Adrenal gland (tissue), 19 donors: ENCODE results near the gene MICOS13. TPM values are rescaled to one million over a fixed set of nuclear protein-coding genes. Genes with fewer than 3 reads are reported as not detected.
A peak's percentile ranks its signal among the peaks of the same experiment; 100 is the strongest.

ENCODE experiments used
- DNase-seq, 7 donors: peaks; one replicate each; pipeline ENCODE4 v3.0.0-alpha.2; 2019 to 2020
- H3K27ac ChIP-seq, 5 donors: fragments of 200-600 bp; sonication (generic) in 4 of 5; 1 replicate in 3 of 5; 2 replicates in 2 of 5; pipeline versions ENCODE4 v1.5.1 to v1.8.0; 2016 to 2020; ENCODE audit warnings: mild to moderate bottlenecking in 1 of 5
- H3K27me3 ChIP-seq: fragments of 200-600 bp; 2 replicates; pipeline ENCODE4 v1.8.0; 2021
- H3K36me3 ChIP-seq, 2 donors: fragments of 200-600 bp; replicated peaks in 1 of 2; 1 replicate in 1 of 2; 2 replicates in 1 of 2; pipeline versions ENCODE4 v1.5.1 to v1.8.0; 2018 to 2022
- H3K4me1 ChIP-seq, 2 donors: fragments of 200-600 bp; replicated peaks in 1 of 2; 1 replicate in 1 of 2; 2 replicates in 1 of 2; pipeline versions ENCODE4 v1.5.1 to v1.8.0; 2018 to 2021
- H3K4me3 ChIP-seq, 4 donors: fragments of 200-600 bp; sonication (generic) in 3 of 4; one replicate each; pipeline ENCODE4 v1.5.1; 2016 to 2018
- H3K9me3 ChIP-seq, 3 donors: fragments of 200-600 bp; sonication (generic) in 1 of 3; replicated peaks in 1 of 3; 1 replicate in 2 of 3; 2 replicates in 1 of 3; pipeline versions ENCODE4 v1.5.1 to v1.8.0; 2016 to 2021
- CTCF ChIP-seq, 6 experiments: fragments of 450-650 bp in 4 of 6; fragments of 200-600 bp in 2 of 6; sonication (generic) in 1 of 6; IDR thresholded peaks; 1 replicate in 5 of 6; 2 replicates in 1 of 6; pipeline versions ENCODE4 v1.5.1 to v1.8.0; 2016 to 2021; ENCODE audit warnings: antibody characterized with exemption in 6 of 6, mild to moderate bottlenecking in 2 of 6, moderate library complexity in 1 of 6
- POLR2A ChIP-seq, 2 donors: fragments of 450-650 bp; IDR thresholded peaks; one replicate each; pipeline ENCODE4 v1.6.1; 2017; ENCODE audit warnings: antibody characterized with exemption in 2 of 2, mild to moderate bottlenecking in 2 of 2, moderate library complexity in 1 of 2
- WGBS, 4 donors: extraction: QIAGEN DNeasy Blood & Tissue Kit in 2 of 4; methylation state at CpG; one replicate each; pipeline versions ENCODE4 v1.1.5 to v1.1.7; 2013 to 2017; 5-methylcytosine and 5-hydroxymethylcytosine counted together
- intact Hi-C, 2 donors: fragments of 100-400 bp; cut with DNase I; formaldehyde crosslinking; loops; one replicate each; pipeline versions ENCODE4 v1.14.1 to v1.15.0; 2022 to 2023
- long read RNA-seq, 10 donors: library from polyadenylated mRNA in 3 of 10; unstranded in 2 of 10; stranded (forward) in 1 of 10; transcript quantifications; one replicate each; pipeline ENCODE4 v2.0.0 and lab custom pipeline, GENCODE V29; 2021 to 2026
- polyA plus RNA-seq, 3 donors: library from polyadenylated mRNA; stranded (reverse); fragments of 200-250 nt in 2 of 3; fragments of 350-450 nt in 1 of 3; fragmentation: Illumina TruSeq in 1 of 3; extraction: RNeasy Lipid Tissue Mini Kit (QIAGEN cat#74804) in 1 of 3; gene quantifications; one replicate each; pipeline ENCODE4 v1.2.3, GENCODE V29; 2013 to 2014
- total RNA-seq, 9 donors: library from RNA; depleted of rRNA in 4 of 9; stranded (reverse); fragments of >200 nt in 4 of 9; fragments of 120-200 nt in 1 of 9; fragmentation: NEBNext Ultra II Directional in 1 of 9; extraction: Animal tissue kit (Norgen Biotek cat#: 25700) in 1 of 9; gene quantifications; one replicate each; pipeline versions ENCODE4 v1.1.0 to v1.2.4, GENCODE V29; 2013 to 2023
- donor health status: healthy with polysubstance abuse.
- donor health status: Bipolar disorder and iron deficiency.
- donor health status: DM: yes; HTN: yes; CAD: no.
- donor health status: DM: no; HTN: no; CAD: no.
- donor health status: DM: no; HTN: no; CAD: no.
- donor health status: DM: yes; HTN: yes; CAD: no.

MICOS13 gene, protein sequence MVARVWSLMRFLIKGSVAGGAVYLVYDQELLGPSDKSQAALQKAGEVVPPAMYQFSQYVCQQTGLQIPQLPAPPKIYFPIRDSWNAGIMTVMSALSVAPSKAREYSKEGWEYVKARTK
- total RNA-seq (100 to 1,000 TPM in 1 of 9 donors, 10 to 100 TPM in 8; 40.2 to 112 (median 62.3) TPM), polyA plus RNA-seq (100 to 1,000 TPM in 2 of 3 donors, 10 to 100 TPM in 1; 23.4 to 211 (median 162) TPM)
- long read RNA-seq, donor 1, transcript C19orf70-204 (4 exons, 655 nt) = minor isoform, 5 of 147 reads
- long read RNA-seq, donor 1, transcript C19orf70-201 (4 exons, 896 nt) = major isoform, 99 of 147 reads
- long read RNA-seq, donor 1, transcript C19orf70-205 (2 exons, 773 nt) = minor isoform, 8 of 147 reads
- long read RNA-seq, donor 1, partial matches to known transcripts = 32 of 147 reads
- long read RNA-seq, donor 1, other reads (novel, unspliced or antisense) = 0 of 147 reads
- long read RNA-seq, donor 2, transcript C19orf70-201 (4 exons, 896 nt) = major isoform, 69 of 93 reads
- long read RNA-seq, donor 2, partial matches to known transcripts = 20 of 93 reads
- long read RNA-seq, donor 2, other reads (novel, unspliced or antisense) = 0 of 93 reads
- long read RNA-seq, donor 3, transcript C19orf70-201 (4 exons, 896 nt) = major isoform, 53 of 70 reads
- long read RNA-seq, donor 3, partial matches to known transcripts = 11 of 70 reads
- long read RNA-seq, donor 3, other reads (novel, unspliced or antisense) = 0 of 70 reads
- long read RNA-seq, donor 4, transcript C19orf70-201 (4 exons, 896 nt) = major isoform, 131 of 136 reads
- long read RNA-seq, donor 4, partial matches to known transcripts = 2 of 136 reads
- long read RNA-seq, donor 4, other reads (novel, unspliced or antisense) = 1 of 136 reads
- long read RNA-seq, donor 5, transcript C19orf70-201 (4 exons, 896 nt) = major isoform, 90 of 103 reads
- long read RNA-seq, donor 5, partial matches to known transcripts = 2 of 103 reads
- long read RNA-seq, donor 5, other reads (novel, unspliced or antisense) = 5 of 103 reads
- long read RNA-seq, donor 6, transcript C19orf70-201 (4 exons, 896 nt) = major isoform, 95 of 102 reads
- long read RNA-seq, donor 6, partial matches to known transcripts = 2 of 102 reads
- long read RNA-seq, donor 6, other reads (novel, unspliced or antisense) = 4 of 102 reads
- long read RNA-seq, donor 7, transcript C19orf70-201 (4 exons, 896 nt) = major isoform, 37 of 64 reads
- long read RNA-seq, donor 7, partial matches to known transcripts = 21 of 64 reads
- long read RNA-seq, donor 7, other reads (novel, unspliced or antisense) = 0 of 64 reads
- long read RNA-seq, donor 8, transcript C19orf70-201 (4 exons, 896 nt) = major isoform, 71 of 101 reads
- long read RNA-seq, donor 8, transcript C19orf70-204 (4 exons, 655 nt) = minor isoform, 6 of 101 reads
- long read RNA-seq, donor 8, partial matches to known transcripts = 20 of 101 reads
- long read RNA-seq, donor 8, other reads (novel, unspliced or antisense) = 0 of 101 reads
- long read RNA-seq, donor 9, transcript C19orf70-201 (4 exons, 896 nt) = major isoform, 40 of 58 reads
- long read RNA-seq, donor 9, partial matches to known transcripts = 10 of 58 reads
- long read RNA-seq, donor 9, other reads (novel, unspliced or antisense) = 0 of 58 reads
- long read RNA-seq, donor 10, transcript C19orf70-201 (4 exons, 896 nt) = major isoform, 43 of 57 reads
- long read RNA-seq, donor 10, partial matches to known transcripts = 11 of 57 reads
- long read RNA-seq, donor 10, other reads (novel, unspliced or antisense) = 0 of 57 reads

DNA sequence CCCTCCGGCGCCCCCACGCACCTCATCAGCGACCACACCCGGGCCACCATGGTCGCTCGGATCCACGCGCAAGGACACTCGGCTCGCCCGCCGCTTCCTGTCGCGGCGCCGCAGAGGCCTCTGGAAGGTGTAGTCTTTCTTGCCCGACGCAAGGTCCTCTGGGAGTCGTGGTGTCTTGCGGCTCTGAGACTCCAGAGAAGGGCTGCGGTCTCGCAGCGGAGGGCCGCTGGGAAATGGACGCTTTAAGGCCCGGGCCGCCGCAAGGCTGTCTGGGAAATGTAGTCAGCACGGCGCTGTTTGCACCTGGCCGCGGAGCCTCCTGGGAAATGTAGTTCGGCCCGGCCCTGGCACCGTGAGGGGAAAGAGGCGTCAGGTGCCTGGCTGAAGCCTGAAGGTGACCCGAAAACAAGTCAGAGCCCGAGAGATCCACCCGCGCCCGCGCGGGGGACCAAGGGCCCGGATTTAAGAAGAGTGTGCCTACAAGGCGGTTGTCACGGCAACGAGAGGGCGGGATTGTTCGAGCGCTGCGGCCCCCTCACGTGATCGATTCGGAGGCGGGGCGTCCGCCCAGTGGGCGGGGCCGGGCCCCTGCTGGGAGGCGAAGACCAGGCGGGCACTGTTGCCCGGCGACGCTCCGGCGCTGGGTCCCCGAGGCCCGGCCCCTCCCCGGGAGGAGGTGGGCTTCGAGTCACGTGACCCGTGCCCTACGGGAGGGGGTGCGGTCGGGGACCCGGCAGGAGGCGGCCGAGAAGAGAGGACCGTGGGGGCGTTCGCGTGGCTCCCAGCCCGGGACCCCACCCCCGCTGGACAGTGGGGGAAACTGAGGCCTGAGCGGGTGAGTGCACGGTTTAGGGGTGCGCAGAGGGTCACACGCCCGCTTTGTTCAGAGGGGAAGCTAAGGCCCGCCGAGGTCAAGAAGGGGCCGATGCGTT is at the start of gene MICOS13, which contains the start of gene HSD11B1L:
MICOS13 (minus strand) TSS at position 80 of the 932 bp plus-strand sequence; CDS start at position 50, 30 bp downstream.
HSD11B1L (plus strand) TSS at position 591 of the 932 bp plus-strand sequence. CDS start 3,806 bp downstream, outside the sequence.
- TF ChIP-seq POLR2A (IDR thresholded peaks at IDR 0.05) = peak in 1 of 2 donors; percentile 50
- no peak for TF ChIP-seq CTCF (IDR thresholded peaks at IDR 0.05)
- H3K4me3 ChIP-seq = peak within 1 kb of the TSS; percentile 73 to 99 (median 92)
- DNase-seq = peak; percentile 98 to 100 (median 99)
- no peaks in the 10 kb centered on the region for H3K36me3 ChIP-seq
- peak within 1 kb of the TSS; percentile 63 to 90 (median 84) for H3K27ac ChIP-seq
- H3K9me3 ChIP-seq = no peaks in the 10 kb centered on the region
- 0 to 2% (median 1%) methylated on average over 9 to 94 of the region's 94 CpGs for WGBS, 4 donors
- peaks cover 13% of the 10 kb centered on the region in 2 donors for H3K4me1 ChIP-seq
- H3K27me3 ChIP-seq = no peaks in the 10 kb centered on the region
- intact Hi-C loops = no loop called here

DNA sequence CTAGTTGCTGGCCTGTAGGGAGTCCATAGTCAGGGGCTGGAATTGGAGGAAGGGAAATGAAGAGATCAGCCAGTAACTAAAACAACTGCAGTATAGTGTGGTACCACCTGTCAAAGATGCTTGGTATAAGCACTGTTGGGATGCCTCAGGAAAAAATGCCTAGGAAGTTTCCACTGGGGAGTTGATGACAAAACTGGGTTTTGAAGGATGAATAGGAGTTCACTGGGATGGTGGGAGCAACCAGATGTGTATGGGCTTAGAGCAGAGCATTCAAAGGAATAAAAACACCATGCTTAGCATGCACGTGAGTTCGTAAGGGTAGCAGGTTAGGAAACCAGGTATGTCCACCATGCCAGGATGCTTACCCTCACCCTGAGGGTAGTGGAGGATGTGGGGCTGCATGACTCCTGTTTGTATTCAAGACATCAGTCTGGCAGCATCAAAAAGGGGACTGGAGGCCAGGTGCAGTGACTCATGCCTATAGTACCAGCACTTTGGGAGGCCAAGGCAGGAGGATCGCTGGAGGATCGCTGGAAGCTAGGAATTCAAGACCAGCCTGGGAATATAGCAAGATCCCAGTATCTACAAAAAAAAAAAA is 47.2 kb upstream of the MICOS13 start:
- WGBS, 4 donors = 85 to 93% (median 90%) methylated on average over 4 of the region's 4 CpGs
- H3K4me1 ChIP-seq = no peaks in the 10 kb centered on the region
- no peak for DNase-seq
- no peak overlapping the region for H3K4me3 ChIP-seq
- H3K27ac ChIP-seq = no peak overlapping the region
- H3K27me3 ChIP-seq = no peaks in the 10 kb centered on the region
- H3K36me3 ChIP-seq = no peaks in the 10 kb centered on the region
- intact Hi-C loops = no loop called here
- no peak for TF ChIP-seq CTCF (IDR thresholded peaks at IDR 0.05)
- no peak for TF ChIP-seq POLR2A (IDR thresholded peaks at IDR 0.05)
- peaks cover 0 to 6% (median 0%) of the 10 kb centered on the region in 3 donors for H3K9me3 ChIP-seq
